Tibial nerve (tissue), 4 donors: ENCODE measurements around the gene CDKN2B-AS1.

ENCODE experiments used
- EP300 ChIP-seq, 2 donors: sonication (generic); formaldehyde crosslinking; IDR thresholded peaks; one replicate each; pipeline ENCODE4 v1.6.1; 2017; ENCODE audit warnings: antibody characterized with exemption in 2 of 2, mild to moderate bottlenecking in 1 of 2
- POLR2A ChIP-seq, 2 donors: fragments of 450-650 bp; IDR thresholded peaks; one replicate each; pipeline ENCODE4 v1.6.1; 2017; ENCODE audit warnings: antibody characterized with exemption in 2 of 2, mild to moderate bottlenecking in 2 of 2, moderate library complexity in 2 of 2
- TF ChIP-seq, protein P1 (sequence below), 5 experiments: fragments of 200-600 bp in 3 of 5; fragments of 450-650 bp in 2 of 5; sonication (generic) in 3 of 5; IDR thresholded peaks; one replicate each; pipeline ENCODE4 v1.5.1; 2016 to 2019; ENCODE audit warnings: antibody characterized with exemption in 5 of 5, mild to moderate bottlenecking in 3 of 5, moderate library complexity in 2 of 5

DNA sequence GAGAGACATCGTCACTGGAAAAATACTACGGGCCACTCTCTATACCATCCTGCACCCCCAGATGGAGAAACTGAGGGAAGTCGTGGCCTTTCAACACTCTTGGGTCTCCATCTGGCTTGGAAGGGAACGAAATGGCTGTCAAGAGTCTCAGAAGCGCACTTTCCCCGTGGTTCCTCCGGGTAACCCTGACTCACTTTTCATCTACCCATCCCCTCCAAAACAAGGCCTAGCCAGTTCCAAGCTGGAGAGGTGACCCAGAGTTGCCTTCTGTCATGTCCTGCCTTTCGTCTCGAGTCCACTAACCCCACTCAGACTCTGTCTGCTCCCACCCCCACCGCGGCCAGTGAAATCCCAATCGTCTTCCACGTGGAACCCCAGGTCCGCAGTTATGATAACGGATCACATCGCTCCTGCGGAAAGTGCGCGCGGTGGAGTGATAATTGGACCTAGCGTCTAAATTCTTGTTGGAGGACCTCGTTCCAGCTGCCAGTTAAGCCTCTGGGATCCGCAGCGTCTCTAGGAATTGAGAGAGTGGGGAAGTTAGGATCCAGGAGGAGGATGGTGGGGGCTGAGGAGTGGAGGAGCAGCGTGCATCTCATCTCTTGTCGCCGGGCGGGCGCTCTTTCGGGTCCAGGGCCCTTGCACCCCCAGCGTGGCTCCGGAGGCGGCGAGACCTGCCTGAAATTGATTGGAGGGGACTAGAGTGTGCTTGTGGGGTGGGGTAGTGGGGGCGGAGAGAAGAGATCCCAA, 5.0 kb upstream of the CDKN2B-AS1 start:
- TF ChIP-seq, protein P1, sequence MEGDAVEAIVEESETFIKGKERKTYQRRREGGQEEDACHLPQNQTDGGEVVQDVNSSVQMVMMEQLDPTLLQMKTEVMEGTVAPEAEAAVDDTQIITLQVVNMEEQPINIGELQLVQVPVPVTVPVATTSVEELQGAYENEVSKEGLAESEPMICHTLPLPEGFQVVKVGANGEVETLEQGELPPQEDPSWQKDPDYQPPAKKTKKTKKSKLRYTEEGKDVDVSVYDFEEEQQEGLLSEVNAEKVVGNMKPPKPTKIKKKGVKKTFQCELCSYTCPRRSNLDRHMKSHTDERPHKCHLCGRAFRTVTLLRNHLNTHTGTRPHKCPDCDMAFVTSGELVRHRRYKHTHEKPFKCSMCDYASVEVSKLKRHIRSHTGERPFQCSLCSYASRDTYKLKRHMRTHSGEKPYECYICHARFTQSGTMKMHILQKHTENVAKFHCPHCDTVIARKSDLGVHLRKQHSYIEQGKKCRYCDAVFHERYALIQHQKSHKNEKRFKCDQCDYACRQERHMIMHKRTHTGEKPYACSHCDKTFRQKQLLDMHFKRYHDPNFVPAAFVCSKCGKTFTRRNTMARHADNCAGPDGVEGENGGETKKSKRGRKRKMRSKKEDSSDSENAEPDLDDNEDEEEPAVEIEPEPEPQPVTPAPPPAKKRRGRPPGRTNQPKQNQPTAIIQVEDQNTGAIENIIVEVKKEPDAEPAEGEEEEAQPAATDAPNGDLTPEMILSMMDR (IDR thresholded peaks at IDR 0.05): no peak
- no peak for TF ChIP-seq POLR2A (IDR thresholded peaks at IDR 0.05)
- TF ChIP-seq EP300 (IDR thresholded peaks at IDR 0.05): no peak
